ENCODE data around the gene CNNM2.
"Not testable (repeated sequence)": the region's sequence is repeated elsewhere in the genome, so short reads cannot be mapped to it uniquely, and the experiment has no call there.

Gene CNNM2

DNA sequence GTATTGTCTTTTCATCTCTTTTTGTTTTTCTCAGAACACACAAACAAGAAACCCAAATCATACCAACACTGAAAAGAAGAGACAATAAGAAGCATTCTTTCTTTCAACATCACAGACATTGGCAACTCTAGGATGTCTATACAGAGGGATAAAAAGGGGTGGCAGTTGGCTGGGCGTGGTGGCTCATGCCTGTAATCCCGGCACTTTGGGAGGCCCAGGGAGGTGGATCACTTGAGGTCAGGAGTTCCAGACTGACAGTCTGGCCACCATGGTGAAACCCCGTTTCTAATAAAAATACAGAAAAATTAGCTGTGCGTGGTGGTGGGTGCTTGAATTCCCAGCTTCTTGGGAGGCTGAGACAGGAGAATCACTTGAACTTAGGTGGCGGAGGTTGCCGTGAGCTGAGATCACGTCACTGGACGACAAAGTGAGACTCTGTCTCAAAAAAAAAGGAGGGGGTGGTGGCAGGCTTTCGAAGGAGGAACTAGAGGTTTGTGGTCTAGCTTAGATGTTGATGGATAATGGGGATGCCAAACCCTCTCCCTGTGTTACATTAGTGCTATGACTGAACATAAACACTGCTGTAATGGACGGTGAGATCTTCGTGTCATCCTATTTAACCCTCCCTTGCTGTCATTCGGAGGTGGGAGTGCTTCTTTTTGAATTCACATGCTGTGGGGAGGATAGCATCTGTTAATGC, 9.4 kb downstream of the CNNM2 start:
- DNase-seq, result no peak

DNA sequence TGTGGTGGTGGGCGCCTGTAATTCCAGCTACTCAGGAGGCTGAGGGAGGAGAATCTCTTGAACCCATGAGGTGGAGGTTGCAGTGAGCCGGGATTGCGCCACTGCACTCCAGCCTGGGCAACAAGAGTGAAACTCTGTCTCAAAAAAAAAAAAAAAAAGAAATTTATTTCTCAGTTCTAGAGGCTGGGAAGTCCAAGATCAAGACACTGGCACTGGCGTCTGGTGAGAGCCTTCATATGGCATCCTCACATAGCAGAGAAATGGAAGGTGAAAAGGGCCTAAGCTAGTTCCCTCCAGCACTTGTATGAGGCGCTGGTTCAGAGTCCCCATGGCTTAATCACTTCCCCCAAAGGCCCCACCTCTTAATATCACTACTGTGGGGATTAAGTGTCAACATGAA, 10.3 kb downstream of the CNNM2 start:
- not testable (repeated sequence) for DNase-seq

- DNase-seq, result no peak
Measured at GRCh38 chr10:102930720-102931119, 12.6 kb downstream of the CNNM2 start.

DNA sequence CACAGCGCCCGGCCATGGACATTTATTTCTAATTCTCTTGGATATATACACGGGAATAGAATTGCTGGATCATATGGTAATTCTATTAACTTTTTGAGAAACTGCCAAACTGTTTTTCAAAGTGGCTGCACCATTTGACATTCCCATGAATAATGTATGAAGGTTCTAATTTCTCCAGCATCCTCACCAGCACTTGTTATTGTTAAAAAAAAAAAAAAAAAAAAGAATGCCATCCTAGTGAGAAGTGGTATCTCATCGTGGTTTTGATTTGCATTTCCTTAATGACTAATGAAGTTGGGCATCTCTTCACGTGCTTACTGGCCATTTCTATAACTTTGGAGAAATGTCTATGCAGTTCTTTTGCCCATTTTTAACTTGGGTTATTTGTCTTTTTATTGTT, 13.5 kb downstream of the CNNM2 start:
- DNase-seq, result no peak

DNA sequence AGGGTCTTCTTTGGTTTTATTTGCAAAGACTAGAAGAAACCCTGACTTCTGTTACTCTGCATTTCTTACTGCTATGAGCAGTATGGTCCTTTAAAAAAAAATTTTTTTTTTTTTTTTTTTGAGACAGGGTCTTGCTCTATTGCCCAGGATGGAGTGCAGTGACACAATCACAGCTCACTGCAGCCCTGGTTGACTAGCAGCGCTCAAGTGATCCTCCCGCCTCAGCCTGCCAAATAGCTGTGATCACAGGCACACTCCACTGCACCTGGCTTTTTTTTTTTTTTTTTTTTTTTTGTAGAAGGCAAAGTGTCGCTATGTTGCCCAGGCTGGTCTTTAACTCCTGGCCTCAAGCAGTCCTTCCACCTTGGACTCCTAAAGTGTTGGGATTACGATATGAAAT, 17.4 kb downstream of the CNNM2 start:
- peak; percentile 76 for DNase-seq

- peak; percentile 69 for DNase-seq
Measured at GRCh38 chr10:102935939-102936605, 18.0 kb downstream of the CNNM2 start.

DNA sequence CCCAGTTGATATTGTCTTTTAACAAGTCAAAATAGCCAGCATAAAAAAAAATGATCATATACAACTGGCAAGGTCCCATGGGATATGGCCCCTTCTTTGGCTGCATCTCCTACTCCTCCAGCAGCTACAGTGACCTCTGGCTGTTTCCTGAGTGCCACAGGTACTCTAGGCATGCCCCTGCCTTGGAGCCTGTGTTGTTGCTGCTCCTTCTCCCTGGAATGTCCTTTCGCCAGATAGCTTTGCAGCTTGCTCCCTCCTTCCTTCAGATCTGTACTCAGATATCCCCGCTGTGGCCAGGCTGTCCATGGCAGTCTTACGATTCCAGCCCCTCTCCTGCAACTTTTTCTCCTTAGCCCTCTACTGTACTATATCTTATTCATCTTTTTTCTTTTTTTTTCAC, 23.3 kb downstream of the CNNM2 start:
- DNase-seq, result no peak

- no peak for DNase-seq
Measured at GRCh38 chr10:102945449-102945848, 27.4 kb downstream of the CNNM2 start.

GRCh38 chr10:102945962-102946361, 27.9 kb downstream of the CNNM2 start:
- no peak for DNase-seq

DNA sequence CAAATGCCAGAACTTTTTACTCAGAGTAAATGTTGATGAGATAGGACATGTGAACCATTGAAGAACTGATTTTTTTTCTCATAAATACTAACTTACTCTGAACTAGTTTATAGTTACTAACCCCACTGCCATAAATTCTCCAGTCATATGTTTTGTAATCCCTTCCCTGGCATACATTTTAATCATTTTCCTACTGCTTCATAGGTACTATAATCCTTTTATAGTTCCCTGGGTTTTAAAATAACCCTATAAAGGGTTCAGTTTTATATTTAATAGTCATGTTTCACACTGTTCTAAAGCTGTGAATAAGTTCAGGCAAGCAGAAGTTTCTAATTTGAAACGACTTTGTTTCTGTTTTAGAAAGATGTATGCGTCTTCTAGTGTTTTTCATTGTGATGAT, 28.9 kb downstream of the CNNM2 start:
- no peak for DNase-seq

DNA sequence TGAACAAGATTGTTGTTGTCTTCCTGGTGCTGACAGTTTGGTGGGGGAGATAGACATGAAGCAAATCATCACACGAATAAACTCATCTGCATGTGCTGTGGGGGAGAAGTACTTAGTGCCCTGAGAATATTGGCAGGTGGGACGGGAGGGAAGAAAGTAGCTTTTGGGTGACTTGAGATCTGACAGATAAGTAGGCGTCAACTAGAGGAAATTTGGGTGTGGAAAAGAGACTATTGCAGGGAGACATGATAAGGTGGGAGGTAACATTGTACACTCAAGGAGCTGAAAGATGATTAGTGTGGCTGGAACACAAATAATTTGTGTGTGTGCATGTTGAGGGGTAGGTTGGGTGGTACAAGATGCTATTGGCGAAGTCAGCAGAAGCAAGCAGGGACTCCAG, 30.1 kb downstream of the CNNM2 start:
- no peak for DNase-seq

- DNase-seq, result no peak
Measured at GRCh38 chr10:102948786-102949185, 30.7 kb downstream of the CNNM2 start.

- DNase-seq, result no peak
Measured at GRCh38 chr10:102949916-102950315, 31.8 kb downstream of the CNNM2 start.

DNA sequence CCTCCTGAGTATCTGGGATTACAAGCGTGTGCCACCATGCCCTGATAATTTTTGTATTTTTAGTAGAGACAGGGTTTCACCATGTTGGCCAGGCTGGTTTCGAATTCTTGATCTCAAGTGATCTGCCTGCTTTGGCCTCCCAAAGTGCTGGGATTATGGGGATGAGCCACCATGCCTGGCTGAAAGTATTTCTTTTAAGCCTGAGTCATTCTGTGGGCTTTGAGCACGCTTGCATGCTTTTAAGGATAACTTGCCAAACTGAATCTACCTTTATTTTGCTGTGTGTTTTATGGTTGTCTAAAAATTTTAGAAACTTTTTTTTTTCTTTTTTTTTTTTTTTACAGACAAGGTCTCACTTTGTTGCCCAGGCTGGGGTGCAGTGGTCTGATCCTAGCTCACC, 33.2 kb downstream of the CNNM2 start:
- no peak for DNase-seq

- no peak for DNase-seq
Measured at GRCh38 chr10:102959360-102959759, 41.3 kb downstream of the CNNM2 start.

DNA sequence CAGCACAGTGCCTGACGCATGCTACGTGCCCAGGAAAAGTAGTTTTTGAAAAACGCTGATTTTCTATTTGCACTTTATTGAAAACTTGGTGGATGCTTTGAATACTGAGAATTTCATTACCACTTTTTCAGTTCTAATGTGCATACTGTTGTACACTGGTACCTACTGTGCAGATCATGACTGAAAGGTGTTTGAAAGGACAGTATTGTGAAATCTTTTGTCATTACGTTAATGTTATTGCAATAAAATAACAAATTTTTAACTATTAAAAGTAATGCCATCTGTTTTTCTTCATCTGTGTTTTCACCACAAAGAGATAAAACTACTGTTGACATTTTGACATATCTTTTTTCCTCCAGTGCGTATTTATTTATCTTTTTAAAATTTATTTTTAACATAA, 42.1 kb downstream of the CNNM2 start:
- DNase-seq, result no peak

- DNase-seq, result no peak
Measured at GRCh38 chr10:102962267-102962666, 44.2 kb downstream of the CNNM2 start.

GRCh38 chr10:102962951-102963755, 45.1 kb downstream of the CNNM2 start:
- DNase-seq, result peak; percentile 16

GRCh38 chr10:102963756-102964025, 45.6 kb downstream of the CNNM2 start:
- no peak for DNase-seq

DNA sequence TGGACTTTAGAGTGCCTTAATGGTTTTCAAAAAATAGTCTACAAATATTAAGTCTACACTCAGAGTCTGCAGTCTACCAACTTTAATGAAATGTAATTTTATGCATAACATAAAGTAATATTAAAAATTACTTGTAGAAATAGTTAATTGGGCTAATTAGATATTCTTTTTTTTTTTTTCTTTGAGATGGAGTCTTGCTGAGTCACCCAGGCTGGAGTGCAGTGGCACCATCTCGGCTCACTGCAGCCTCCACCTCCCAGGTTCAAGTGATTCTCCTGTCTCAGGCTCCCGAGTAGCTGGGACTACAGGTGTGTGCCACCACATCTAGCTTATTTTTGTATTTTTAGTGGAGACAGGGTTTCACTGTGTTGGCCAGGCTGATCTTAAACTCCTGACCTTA, 46.0 kb downstream of the CNNM2 start:
- not testable (repeated sequence) for DNase-seq

DNA sequence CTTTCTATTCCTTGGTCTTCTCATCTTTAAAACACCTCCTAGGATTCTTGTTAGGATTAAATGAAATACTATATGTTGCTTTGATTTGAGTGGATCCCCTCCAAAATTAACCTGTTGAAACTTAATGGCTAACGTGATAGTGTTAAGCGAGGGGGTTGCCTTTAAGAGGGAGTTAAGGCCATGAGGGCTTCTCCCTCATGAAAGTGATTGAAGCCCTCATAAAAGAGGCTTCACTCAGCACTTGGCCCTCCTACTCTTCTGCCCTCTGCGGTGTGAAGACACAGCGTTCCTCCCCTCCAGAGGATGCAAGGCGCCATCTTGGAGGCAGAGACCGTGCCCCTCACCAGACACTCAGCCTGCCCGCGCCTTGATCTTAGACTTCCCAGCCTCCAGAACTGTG, 46.6 kb downstream of the CNNM2 start:
- DNase-seq, result no peak

GRCh38 chr10:102965311-102965851, 47.3 kb downstream of the CNNM2 start:
- DNase-seq, result no peak

DNA sequence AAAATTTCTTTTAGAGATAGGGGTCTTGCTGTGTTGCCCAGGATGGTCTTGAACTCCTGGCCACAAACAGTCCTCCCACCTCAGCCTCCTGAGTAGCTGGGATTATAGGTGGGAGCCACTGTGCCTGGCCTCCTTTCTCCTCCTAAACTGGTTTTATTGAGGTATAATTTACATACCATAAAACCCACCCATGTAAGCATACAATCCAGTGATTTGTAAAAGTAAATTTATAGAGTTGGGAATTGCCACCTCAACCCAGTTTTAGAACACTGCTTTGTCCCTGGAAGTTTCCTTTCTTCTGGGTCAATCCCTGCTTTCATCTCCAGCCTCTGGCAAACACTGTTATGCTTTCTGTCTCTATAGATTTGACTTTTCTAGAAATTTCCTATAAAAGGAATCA, 49.0 kb downstream of the CNNM2 start:
- DNase-seq, result no peak

All from NCI-H2171 treated with DMSO at 0.1 percent for 48 hours (cell line).